GM19023 (cell line): ENCODE data around the gene EML1.

ENCODE experiments used
- ATAC-seq: cut with Tn5 transposase; IDR thresholded peaks from one replicate; pipeline ENCODE4 v1.9.1; 2021; ENCODE audit warnings: mild to moderate bottlenecking, moderate library complexity; ENCODE audit not compliant: unreplicated experiment

EML1 gene

DNA sequence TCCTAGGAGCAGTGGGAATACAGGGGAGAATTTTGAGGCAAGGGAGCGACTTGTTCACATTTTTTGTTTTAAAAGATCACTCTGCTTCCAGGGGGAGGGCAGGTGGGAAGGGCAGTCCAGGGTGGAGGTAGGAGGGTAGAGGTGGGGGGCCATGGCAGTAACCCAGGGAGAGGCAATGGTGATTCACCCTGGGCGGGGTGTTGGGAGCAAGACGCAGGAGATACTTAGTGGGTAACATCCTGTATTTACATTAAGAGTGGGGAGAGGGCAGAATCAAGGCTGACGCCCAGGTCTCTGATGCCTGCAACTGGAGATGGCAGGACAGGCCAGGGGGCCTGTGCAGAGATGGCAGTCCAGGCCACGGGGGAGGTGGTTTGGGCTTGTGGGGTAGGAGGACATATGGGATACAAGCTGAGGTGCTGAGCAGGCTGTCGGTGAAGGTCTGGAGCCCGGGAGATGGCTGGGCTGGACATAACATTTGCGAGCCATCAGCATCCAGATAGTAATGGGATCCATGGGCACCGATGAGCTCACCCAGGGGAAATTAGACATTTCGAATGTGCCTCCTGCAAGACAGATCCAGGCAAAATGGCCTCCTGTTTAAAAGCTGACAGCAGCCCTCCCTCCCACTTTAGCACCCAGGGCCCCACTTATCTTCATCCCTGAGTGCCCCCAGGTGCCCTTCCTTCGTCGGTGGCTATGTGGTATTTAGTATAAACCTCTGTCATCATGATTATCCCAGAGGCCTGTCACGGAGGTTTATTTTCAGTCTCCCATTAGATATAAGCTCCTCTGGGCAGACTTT is 9.3 kb downstream of the EML1 start:
- no peak for ATAC-seq

DNA sequence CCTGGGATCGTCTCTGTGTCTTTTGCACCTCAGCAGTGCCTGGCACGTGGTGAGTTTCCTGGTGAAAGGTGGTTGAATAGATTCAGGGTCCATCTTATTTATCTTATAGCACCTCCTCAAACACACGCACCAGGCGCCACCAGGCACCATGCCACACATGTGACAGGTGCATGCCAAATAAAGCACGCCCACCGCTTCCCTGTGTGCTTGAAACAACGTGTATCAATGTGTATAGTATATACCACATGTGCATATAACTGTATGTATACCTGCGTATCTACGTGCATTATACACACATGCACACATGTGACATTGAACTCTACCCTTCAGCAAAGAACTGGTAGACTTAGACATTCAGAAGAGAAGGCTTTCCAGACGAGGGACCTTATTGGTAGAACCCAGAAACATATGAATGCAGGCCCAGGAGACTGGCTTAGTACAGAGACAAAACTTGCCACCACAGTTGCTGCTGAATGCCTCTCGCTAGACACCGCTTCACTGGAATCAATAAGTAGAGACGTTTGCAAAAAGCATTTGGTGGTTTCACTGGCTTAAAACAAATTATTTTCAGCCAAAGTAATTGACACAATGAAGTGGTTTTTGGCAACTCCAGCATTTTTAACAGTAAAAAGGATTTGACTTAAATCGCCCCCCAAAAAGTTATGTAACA is 10.0 kb downstream of the EML1 start:
- no peak for ATAC-seq

DNA sequence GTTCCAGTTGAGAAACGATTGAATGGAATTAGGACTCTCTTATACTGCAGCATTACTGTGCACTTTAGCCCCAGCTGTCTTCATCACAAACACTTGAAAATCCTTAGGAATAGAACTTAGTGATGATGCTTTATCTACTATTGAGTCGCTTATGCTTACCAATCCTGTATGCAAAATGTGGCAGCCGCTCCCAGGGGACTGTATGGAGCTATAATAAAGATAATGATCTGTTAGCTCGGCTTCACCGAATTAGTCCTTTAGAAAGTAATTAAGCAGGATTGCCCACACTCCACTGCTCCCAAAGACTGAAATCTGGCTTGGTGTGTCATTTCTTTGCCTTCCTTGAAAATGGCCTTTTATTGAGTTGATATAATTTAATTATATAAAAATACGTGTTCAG is 10.6 kb downstream of the EML1 start:
- ATAC-seq = no peak

DNA sequence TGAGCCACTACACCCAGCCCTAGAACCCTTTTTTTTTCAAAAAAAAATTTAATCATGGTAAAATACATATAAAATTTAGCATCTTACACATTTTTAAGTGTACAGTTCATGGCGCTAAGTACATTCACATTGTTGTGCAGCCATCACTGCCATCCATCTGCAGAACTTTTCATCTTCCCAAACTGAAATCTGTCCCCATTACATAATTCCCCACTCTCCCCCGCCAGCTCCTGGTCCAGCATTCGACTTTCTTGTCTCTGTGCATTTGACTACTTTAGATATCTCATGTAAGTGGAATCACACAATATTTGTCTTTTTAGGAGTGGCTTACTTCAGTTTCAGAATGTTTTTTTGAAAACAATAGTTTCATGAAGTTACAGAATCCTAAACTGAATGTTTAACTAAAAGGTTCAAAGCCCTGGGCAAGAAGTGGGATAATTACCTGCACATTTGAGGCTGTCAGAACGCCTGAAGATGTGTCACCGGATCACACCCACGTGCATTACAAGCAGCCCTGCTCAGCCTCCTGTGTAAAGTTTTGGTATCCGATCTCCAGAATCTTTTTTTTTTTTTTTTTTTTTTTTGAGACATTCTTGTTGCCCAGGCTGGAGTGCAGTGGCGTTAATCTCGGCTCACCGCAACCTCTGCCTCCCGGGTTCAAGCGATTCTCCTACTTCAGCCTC is 12.7 kb downstream of the EML1 start:
- no peak for ATAC-seq

DNA sequence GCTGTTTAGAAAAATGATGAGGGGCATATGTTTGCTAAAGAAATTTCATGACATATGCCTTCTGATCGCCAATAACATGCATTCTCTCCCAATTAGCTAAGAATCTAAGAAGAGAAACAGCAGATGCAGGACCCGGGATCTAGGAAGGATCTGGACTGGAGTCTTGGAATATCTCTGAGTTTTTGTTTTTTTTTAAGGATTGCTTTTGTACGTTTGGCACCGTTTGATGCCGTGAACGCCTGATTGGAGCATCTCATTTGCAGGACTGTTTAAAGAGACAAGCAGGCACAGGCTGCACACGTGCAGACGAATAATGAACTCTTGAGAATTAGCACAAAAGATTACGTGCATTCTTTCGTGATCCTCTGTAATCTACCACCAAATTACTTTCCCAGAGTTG is 13.6 kb downstream of the EML1 start:
- no peak for ATAC-seq

DNA sequence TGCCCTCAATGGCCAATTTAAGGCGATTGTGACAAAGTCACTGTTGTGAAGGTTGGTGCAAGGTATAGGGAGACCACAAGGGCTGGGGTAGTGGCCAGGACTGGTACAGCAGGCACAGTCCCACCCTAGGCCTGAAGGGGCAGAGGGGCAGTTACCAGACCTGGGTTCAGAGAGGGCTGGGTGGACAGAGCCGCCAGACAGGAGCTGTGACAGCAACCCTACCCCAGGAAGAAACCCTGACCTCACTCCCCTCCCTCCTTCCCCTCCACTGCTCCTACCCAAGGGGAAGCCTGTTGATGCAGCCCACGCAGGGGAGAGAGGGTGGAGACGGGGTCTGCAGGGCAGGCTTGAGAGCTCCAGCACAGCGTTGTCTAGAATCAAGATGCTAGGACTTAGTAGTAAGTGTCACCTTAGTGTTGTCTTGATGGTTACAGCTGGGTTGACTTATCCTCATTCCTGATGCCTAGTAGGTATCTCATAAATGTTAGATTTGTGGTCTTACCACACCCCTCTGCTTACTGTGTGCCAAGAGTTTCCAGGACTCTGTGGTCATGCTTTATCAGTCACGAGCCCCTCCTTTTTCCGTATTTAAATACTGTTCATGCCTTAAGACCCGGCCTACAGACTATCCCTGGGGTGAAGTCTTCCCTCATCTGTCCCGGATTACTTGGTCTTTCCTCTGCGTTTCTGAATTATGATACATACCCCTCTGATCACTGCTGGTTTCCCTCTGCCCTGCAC is 14.4 kb downstream of the EML1 start:
- ATAC-seq = no peak

DNA sequence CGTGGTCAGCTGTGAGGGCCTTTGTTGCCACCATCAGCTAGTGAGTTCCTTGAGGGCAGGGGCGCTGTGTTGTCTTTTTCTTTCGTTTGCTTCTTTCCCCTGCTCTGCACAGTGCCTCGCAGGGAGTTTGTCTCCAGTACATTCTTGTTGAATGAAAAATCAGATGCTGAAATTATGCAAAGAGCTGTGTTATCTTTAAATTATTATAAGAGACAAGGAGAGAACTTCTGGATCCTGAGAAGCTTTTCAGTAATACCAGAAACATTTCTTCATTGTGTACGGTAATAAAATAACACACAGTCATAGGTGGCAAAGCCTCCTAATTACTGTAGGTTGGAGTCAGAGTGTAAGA is 14.9 kb downstream of the EML1 start:
- no peak for ATAC-seq

DNA sequence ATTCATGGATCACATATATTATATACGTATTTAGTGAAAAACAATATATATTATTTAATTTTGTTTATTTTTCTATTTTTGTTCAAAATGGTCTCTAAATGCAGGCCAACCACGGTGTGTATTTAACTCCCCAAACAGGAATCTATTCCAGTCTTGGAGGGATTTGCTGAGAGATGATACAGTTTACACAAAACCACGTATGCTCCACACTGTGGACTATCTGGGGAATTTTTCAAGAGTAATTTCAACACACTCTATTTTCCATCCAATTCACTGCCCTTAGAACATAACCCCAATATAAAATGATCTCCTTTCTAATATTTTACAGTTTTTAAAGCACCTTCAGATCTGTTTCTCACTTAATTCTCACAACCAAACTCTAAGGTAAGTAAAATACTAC is 15.3 kb downstream of the EML1 start:
- ATAC-seq = no peak

DNA sequence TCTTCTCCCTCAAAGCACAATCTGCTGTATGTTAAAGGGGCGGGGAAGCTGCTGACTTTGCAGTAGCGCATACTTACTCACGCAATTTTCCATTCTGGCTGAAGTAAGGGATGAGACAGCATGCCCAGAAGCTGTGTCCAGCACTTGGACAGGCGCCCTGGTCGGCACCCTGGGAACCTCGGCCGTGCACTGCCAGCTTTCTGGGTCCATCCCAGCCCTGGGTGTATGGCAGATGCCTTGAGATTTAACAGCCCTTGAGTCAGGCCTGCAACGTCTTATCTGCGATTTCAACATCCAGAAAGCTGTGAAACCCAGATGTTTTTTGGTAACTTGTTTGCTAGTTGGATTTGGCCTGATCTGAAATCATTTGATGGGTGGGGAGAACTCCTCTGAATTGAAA is 16.1 kb downstream of the EML1 start:
- ATAC-seq = no peak

DNA sequence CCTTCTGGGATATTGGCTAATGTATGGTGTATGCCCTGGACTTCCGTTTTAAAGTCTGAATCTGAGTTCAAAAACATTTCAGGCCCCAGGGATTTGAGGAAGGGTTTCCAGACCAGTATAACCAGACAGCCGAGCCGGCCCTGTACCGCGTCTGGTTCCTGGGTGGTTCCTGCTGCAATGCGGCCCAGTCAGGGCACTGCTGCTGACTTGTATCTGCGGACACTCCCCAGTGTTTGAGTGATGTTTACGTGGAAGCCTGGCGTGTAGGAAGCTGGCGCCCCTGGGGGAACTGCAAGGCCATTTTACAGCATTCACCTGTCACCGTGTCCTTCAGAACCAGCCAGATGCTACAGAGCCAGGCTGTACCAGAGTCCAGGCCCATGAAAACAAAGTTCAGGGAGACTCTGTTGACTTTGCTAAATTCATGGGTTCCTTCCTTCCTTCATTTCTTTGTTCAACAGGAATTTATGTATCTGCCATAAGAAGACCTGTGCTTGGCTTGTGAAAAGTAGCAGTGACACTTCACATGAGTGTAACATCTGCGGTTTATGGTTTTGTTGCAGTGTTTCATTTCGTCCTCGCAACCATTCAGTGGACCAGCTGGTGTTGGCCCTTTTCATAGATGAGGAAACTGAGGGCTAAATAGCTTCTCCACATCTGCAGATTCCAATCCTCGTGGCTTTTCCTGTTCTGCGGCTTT is 16.8 kb downstream of the EML1 start:
- no peak for ATAC-seq

DNA sequence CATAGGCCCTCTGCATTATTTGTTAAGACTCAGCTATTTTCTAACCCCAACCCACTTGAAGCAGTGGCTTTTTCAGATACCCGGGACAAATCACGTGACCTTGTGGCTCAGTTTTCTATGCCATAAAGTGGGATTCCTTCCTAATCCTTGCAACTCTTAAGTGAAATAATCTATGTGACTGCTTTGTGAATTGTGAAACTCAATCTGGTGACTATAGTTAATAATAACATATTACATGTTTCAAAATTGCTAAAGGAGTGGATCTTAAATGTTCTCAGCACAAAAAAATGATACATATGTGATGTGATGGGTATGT is 17.3 kb downstream of the EML1 start:
- no peak for ATAC-seq

DNA sequence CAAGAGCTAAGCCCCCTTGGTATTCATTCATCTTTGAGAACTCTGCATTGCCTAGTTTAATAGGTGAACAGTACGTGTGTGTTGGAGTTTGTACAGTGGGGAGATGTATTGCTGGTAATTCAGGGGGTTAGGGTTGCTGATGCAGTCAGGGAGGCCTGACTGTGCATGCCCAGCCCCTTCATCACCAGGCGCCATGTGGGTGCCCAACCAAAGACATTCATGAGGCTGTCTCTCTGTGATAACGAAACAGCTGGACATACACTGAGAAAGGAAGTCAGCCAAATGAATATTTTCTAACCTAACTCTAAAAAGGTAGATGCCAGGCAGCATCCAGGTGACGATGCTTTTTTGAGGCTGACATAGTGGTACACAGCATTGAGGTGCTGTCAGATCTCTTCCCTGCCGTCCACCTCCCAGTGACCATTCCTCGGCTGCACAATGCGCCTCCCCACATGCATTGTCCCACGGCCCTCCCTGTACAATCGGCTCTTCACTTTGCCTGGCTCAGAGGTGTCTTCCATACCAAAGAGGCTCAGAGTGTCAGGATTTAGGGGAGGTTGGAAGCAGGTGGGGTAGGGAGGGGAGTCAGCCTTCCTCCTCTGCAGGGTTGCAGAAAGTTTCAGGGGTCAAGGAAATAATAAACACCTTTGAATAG is 19.0 kb downstream of the EML1 start:
- ATAC-seq = no peak

DNA sequence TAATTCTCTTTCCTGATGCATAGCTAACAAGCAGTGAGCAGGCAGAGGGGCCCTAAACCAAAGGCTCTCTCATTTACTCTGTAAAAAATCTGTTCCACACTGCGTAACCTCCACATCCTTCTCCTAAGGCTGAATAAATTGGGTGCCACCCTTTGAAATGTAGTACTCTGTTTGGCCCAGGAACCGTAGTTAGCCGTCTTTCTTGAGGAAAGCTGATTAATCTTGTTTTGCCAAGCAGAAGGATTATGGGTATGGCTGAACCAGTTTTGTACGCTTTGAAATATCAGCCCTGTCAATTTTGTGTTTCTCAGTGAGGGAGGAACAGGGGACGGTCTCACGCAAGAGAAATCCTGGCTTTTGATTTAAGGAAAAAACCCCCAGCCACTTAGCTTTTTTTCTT is 19.7 kb downstream of the EML1 start:
- no peak for ATAC-seq

DNA sequence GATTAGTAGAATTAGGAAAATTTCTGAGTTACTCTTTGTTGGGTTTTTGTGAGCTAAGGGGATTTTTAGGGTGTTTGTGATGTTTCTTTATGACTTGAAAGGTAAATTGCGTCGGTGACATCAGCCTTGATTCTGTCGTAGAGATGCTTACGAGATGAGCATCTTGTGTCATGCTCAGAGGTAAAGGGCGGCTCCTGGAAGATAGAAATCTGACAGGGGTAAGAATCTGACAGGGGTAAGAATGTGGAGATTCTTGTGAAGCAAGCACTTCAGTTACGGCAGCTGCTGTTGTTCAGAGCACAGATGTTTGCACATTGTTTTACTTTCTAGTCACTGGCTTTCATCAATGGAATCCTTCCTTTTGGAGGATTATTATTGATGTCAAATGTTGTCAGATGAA is 22.5 kb downstream of the EML1 start:
- ATAC-seq = no peak

DNA sequence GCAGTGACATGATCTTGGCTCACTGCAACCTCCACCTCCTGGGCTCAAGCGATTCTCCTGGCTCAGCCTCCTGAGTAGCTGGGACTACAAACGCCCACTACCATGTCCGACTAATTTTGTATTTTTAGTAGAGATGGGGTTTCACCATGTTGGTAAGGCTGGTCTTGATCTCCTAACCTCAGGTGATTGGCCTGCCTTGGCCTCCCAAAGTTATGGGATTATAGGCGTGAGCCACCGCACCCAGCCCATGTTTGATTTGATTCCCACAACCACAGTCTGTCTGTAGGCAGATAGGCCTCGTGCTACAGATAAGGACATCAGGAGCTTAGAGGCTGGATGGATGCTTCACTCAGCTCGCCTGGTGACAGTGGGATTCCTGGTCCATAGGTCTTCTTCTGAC is 23.0 kb downstream of the EML1 start:
- no peak for ATAC-seq

DNA sequence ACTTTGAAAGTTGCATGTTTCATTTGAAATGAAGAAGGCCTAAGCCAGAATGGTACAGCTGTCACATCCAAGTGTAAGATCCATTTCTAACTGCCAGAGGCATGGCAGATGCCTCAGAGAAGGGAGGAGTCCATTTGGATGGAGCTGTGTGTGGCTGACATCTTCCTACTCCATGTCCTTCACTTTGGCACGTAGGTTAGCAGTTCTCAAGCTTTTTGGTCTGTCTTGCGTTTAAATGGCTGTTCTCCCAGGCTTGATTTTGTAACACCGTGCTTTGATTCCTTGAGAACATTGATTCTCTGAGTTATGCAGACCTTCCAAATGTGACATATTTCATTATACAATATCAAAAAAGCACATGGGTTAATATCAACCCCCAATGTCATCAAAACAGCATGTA is 23.4 kb downstream of the EML1 start:
- no peak for ATAC-seq

DNA sequence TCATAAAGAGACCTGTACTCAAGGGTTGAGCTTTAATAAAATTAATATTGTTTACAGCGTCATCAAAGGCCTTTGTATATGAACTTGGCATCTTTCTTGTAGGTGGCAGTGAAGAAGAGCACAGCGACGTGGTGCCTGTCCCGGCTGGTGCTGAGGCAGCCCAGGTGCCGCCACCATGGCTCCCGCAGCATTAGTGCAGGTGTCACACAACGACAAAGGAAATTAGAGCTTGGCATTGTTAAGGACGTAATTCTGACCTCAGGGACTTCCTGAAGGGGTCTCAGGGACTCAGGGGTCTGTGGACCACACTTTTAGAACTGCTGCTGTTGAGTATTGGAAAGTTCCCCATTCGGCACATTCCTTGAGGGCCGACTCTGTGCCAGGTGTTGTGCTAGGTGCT is 24.1 kb downstream of the EML1 start:
- ATAC-seq = no peak

DNA sequence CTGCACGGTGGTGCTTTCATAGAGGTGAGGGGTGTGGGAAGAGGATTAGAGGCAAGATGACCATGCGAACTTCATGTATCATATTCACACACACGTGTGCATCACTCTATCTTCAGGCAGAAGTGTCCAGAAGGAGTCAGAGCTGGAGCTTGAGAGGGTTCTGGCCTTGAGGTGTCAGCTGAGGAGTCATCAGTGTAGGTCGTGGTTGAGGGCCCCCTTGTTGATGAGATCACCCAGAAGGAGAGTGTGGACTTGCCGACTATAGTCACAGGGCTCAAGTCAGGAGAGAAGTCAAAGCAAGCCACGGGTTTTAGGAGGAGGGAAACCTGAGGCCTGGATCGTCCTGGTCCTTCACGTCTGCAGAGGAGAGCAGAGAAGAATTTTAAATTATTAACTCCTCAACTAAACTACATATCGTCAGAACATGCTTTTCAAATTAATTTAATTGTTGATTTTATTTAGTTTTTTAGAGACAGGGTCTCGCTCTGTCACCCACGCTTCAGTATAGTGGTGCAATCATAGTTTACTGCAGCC is 25.4 kb downstream of the EML1 start:
- ATAC-seq = no peak

DNA sequence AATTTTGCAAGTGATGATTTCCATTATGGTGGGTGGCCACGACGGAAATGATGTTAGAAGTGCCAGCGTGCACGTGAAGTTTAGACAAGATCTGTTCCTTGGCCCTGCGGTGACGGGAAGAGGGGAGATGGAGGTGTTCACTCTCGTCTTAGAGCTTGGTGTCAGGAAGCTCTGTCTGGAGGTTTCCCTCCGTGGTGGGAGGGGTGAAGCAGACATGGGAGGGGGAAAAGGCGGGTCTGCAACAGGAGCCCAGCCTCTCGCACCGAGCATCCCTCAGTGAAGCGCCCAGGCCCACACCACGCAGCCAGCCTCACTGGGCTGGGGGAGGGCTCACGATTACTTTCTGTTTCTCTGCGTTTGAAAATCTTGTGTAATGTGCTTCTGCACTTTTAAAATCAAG is 26.3 kb downstream of the EML1 start:
- no peak for ATAC-seq

DNA sequence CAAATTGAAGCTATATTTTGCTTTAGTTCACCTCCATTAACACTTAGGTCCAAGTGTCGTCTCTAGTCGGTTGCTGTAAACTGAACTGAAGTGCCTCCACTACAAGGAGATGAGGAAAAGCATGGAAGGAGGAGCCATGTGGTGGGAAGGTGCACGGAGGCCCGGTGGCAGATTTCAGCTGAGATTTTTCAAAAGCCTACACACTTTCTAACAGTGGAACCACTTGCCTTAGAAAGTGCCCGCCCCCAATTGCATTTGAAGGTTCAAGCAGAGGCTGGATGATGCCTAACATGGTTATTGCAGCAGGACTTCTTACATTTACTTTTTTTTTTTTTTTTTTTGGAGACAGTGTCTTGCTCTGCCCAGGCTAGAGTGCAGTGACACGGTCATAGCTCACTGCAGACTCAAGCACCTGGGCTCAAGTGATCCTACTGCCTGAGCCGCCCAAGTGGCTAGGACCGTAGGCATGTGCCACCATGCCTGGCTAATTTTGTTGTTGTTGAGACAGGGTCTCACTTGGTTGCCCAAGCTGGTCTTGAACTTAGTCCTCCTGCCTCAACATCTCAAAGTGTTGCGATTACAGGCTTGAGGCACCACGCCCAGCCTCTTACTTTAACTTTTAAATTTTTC is 27.6 kb downstream of the EML1 start:
- no peak for ATAC-seq
